ENCODE results near the gene MYORG. TPM values are rescaled to one million over a fixed set of nuclear protein-coding genes. Genes with fewer than 3 reads are reported as not detected.
"Not testable (repeated sequence)": the region's sequence is repeated elsewhere in the genome, so short reads cannot be mapped to it uniquely, and the experiment has no call there.

The MYORG gene
- total RNA-seq, 1 donor: 1.3 TPM

- DNase-seq (ENCODE audit: low read depth in 2 of 3, low spot score in 2 of 3): peak in 1 of 3 donors; percentile 30
Observed at GRCh38 chr9:34370970-34371880, 5.5 kb downstream of the MYORG start.

GRCh38 chr9:34370335-34370969, 6.2 kb downstream of the MYORG start:
- DNase-seq (ENCODE audit: low read depth in 2 of 3, low spot score in 2 of 3): no peak

DNA sequence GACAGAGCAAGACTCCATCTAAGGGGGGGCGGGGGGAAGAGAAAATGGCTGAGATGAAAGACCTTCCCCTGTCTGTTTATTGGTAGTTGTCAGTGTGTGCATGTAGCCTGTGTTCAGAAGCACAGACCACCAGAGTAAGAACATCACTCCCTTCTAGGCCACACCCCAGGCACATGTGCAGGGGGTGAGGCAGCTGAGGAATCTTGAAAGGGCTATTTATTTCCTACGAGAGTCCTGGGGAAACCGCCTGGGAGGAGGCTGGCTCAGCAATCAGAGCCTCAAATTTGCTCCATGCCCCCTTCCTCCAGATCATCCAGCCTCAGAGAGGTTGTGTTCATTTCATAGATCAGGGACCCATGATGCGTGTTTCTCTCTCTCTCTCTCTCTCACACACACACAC, 7.1 kb downstream of the MYORG start:
- no peak for DNase-seq (ENCODE audit: low read depth in 2 of 3, low spot score in 2 of 3)

GRCh38 chr9:34368796-34369195, 7.9 kb downstream of the MYORG start:
- DNase-seq (ENCODE audit: low read depth in 2 of 3, low spot score in 2 of 3): not testable (repeated sequence)

GRCh38 chr9:34367751-34368410, 8.8 kb downstream of the MYORG start:
- DNase-seq (ENCODE audit: low read depth in 2 of 3, low spot score in 2 of 3): not testable (repeated sequence)

DNA sequence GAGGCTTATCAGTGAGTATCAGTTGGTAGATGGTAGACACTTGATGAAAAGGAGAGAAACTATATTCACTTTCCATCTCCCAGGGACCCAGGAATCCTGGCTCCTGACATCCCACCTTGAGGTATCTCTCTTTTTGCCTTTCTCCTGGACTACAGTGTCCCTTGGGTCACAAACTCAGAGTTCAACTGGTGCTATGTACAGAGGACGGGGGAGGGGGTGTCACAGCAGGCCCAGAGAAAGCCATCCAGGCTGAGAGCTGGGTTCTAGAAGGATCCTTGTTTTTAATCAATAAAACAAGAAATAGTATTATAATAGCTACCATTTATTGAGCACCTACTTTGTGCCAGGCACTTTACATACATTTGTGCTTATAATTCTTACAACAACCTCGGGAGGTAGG, 10.3 kb downstream of the MYORG start:
- no peak for DNase-seq (ENCODE audit: low read depth in 2 of 3, low spot score in 2 of 3)

DNA sequence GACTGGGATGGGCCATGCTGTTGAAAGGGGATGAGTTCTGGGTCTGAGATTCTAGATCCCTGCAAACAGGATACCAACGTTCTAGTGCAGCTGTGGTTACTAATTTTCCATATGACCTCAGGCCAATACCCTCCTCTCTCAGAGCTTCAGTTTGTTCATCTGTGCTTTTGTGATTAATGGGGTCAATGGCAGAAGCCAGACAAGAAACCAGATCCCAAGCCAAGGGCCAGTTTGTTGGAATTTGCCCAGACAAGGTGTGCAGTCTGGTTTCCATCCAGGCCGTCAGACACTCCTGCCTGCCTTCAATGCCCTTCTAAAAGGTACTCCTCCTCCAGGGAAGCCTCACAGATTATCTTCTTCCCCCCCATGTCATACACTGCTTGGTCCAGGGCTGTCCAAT, 11.4 kb downstream of the MYORG start:
- no peak for DNase-seq (ENCODE audit: low read depth in 2 of 3, low spot score in 2 of 3)

- DNase-seq (ENCODE audit: low read depth in 2 of 3, low spot score in 2 of 3): no peak
Observed at GRCh38 chr9:34363619-34364351, 12.9 kb downstream of the MYORG start.

- DNase-seq (ENCODE audit: low read depth in 2 of 3, low spot score in 2 of 3): no peak
Observed at GRCh38 chr9:34362614-34363214, 14.0 kb downstream of the MYORG start.

GRCh38 chr9:34352957-34353356, 23.7 kb downstream of the MYORG start:
- DNase-seq (ENCODE audit: low read depth in 2 of 3, low spot score in 2 of 3): not testable (repeated sequence)

- not testable (repeated sequence) for DNase-seq (ENCODE audit: low read depth in 2 of 3, low spot score in 2 of 3)
Observed at GRCh38 chr9:34352122-34352652, 24.5 kb downstream of the MYORG start.

DNA sequence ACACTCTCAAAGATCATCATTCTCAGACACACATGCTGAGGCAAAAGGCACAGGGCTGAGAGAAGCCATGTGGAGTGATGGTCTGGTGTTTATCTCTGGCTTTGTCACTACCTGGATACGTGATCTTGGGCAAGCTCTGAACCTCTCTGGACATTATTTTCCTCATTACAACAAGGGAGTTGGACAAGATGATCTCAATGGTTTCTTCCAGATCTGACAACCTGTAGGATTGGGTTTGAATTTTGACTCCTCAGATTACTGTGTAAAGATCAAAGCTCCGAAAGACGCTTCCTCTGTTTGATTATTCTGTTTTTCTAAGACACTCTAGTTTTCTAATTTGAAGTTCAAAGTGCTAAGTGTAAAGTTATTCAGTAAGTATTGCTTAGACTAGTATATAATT, 27.4 kb downstream of the MYORG start:
- no peak for DNase-seq (ENCODE audit: low read depth in 2 of 3, low spot score in 2 of 3)

DNA sequence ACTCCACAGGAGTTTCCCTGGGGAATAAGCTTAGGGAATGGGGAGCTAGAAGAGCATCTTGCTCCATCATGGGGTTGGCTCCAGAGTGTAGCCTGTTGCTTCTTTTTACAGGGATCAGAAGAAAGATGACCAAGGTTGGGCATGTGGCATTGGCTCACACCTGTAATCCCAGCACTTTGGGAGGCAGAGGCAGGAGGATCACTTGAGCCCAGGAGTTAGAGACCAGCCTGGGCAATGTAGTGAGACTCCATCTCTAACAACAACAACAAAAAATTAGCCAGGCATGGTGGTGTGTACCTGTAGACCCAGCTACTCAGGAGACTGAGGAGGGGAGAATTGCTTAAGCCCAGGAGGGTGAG, 28.9 kb downstream of the MYORG start:
- no peak for DNase-seq (ENCODE audit: low read depth in 2 of 3, low spot score in 2 of 3)

DNA sequence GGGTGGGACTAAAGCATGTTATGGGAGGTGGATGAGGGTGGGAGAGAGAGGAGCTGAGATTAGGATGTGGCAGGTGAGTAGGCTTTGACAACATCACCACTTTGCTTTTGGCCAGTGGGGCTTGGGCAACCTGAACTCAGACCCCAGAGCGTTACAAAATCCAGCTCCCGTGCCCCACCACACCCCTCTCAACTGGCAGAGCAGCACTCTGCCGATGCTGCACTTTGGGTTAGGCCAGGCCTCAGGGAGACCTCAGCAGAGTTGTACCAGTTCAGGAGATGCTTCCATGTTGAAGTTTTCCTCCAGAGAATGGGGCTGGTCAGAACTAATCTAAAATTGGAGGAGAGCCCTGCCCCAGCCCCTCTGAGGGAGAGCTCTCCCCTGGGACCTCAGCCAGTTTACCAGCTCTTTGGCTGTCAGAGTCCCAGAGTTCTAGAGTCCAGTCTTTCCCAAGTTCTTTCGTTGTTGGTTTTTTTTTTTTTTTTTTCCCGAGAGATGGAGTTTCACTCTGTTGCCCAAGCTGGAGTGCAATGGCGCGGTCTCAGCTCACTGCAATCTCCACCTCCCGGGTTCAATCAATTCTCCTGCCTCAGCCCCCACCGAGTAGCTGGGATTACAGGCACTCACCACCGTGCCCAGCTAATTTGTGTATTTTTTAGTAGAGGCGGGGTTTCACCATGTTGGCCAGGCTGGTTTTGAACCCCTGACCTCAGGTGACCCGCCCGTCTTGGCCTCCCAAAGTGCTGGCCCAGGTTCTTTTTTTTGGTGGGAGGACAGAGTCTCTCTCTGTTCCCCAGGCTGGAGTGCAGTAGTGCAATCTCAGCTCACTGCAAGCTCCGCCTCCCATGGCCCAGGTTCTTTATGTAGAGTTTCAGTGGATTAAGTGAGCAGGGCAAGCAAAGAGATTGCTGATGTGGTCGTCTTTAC, 29.6 kb downstream of the MYORG start:
- no peak for DNase-seq (ENCODE audit: low read depth in 2 of 3, low spot score in 2 of 3)

GRCh38 chr9:34343605-34344004, 33.1 kb downstream of the MYORG start:
- no peak for DNase-seq (ENCODE audit: low read depth in 2 of 3, low spot score in 2 of 3)

DNA sequence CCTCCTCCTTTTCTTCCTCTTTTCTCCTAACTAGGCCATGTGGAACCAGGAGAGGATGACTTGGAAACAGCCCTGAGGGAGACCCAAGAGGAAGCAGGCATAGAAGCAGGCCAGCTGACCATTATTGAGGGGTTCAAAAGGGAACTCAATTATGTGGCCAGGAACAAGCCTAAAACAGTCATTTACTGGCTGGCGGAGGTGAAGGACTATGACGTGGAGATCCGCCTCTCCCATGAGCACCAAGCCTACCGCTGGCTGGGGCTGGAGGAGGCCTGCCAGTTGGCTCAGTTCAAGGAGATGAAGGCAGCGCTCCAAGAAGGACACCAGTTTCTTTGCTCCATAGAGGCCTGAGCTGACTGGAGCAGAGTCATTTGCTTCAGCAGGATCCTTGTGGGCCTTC, 33.6 kb downstream of the MYORG start:
- no peak for DNase-seq (ENCODE audit: low read depth in 2 of 3, low spot score in 2 of 3)

DNA sequence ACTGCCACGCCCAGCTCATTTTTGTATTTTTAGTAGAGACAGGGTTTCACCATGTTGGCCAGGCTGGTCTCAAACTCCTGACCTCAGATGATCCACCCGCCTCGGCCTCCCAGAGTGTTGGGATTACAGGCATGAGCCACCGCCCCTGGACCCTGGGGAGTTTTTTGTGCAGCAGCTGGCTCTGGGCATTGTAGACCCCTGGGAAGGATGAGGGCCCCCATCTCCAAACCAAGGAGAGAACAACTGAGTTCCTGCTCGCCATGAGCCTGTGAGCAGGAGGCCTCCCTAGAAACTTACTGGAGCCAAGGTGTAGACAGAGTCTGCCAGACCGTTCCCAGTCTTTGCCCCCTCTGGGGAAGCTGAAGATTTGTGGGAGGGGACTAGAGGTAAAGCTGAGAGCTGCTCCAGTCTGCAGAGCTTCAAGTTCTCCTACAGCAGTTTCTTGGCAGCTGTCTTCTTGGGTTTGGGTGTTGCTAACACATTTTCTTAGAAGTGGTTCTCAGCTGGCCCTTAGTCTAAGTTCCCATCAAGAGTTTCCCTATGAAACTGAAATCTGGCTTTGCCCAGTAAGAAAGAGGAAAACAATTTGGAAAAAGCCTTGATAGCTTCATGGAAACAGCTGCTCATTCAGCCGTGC, 34.9 kb downstream of the MYORG start:
- DNase-seq (ENCODE audit: low read depth in 2 of 3, low spot score in 2 of 3): no peak

GRCh38 chr9:34338665-34339385, 37.9 kb downstream of the MYORG start:
- no peak for DNase-seq (ENCODE audit: low read depth in 2 of 3, low spot score in 2 of 3)

Data from hematopoietic multipotent progenitor cell (in vitro differentiated cells).